Measurements from ENCODE around the gene SPOPL.

GRCh38 chr2:138620431-138620830 lies 118.9 kb downstream of the SPOPL start:
- TF ChIP-seq CTCF (IDR thresholded peaks at IDR 0.05) (no peak), POLR2A (IDR thresholded peaks at IDR 0.05) (no peak)

All from adrenal gland (tissue), 5 donors.